Bone marrow (tissue), 2 donors: Measurements from ENCODE around the gene CTCF.

Experiments
- DNase-seq, 2 donors: peaks; one replicate each; lab custom pipeline; 2025; lab: John Stamatoyannopoulos, UW

Gene CTCF

GRCh38 chr16:67652578-67653127, 90.3 kb downstream of the CTCF start:
- no peak for DNase-seq

DNA sequence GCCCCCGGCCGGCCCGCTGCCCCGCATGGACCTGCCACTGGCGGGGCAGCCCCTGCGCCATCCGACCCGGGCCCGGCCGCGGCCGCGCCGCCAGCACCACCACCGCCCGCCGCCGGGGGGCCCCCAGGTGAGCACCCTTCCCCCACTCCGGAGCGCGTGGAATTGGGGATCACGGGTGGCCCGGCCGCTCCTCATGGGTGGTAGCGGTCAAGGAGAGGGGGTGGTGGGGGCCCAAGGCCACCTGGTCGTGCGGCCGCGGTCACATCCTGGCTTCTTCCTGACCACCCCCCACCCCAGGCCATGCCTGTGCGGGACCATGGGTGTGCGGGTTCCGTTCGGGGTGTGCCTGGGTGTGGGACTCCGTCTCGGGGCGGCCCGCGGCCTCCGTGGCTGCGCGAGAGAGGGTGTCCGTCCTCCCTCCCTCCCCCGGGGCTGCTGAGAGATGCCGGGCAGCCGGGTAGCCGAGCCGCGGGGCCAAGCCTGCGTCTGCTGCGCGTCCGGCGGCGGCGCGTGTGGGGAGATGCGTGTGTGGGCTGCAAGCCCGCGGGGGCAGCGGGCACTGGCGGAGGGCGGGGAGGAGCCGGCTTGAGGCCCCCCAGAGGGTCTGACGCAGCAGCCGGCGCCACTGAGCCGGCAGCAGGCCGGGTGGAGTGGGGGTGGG, 90.9 kb downstream of the CTCF start:
- no peak for DNase-seq

- DNase-seq, result no peak
These were observed 91.6 kb downstream of the CTCF start for GRCh38 chr16:67653789-67654402.

DNA sequence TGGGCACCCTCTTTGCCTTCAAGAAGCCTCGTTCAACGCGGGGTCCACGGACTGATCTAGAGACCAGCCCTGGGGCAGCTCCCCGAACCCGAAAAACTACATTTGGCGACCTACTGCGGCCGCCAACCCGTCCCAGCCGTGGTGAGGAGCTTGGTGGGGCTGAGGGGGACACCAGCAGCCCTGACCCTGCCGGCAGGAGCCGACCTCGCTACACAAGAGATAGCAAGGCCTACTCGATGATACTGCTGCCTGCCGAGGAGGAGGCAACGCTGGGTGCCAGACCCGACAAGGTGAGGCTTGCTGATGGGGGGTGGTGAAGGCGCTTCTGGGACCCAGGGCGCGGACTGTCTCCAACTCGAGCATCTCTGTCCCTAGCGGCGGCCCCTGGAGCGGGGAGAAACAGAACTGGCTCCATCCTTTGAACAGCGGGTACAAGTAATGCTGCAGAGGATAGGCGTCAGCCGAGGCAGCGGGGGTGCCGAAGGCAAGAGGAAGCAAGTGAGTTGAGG, 92.1 kb downstream of the CTCF start:
- DNase-seq, result no peak

DNA sequence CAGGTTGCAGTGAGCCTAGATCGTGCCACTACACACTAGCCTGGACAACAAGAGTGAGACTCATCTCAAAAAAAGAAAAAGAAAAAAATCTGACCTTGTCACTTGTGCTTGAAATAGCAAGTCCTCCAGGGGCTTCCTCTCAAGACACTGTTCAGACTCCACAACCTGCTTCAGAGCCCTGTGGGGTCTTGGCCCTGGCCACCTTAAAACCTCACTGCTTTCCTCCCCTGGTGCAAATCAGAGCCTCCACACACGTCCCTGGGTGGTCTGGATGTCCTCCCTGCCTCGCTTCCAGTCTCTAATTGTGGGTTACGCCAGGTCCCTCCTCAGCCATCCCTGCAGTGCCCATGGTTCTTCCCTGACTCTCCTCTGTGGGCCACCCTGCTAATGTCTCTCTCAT, 93.0 kb downstream of the CTCF start:
- DNase-seq, result no peak

GRCh38 chr16:67656344-67657016, 94.2 kb downstream of the CTCF start:
- no peak for DNase-seq

DNA sequence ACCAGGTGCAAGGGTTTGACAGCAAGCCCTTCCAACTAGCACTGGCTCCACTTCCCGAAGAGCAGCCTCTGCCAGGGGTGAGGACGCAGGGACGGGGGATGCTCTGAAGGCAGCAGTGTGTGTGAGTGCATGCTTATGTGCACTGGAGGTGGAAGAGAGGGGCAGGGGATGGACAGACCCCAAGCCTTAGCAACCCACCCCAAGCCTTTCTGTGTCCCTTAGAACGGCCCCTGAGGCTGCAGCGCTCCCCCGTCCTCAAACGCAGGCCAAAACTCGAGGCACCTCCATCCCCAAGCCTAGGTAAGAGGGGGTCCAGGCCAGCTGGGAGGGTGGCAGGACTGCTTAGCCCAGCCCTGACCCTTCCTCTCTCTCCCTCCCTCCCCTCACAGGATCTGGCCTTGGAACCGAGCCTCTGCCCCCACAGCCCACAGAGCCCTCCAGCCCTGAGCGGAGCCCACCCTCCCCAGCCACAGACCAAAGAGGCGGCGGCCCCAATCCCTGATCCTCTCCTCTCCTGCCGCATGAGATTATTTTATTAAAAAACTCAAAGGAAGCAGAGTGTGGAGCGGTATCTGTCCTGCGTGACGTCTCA, 94.8 kb downstream of the CTCF start:
- DNase-seq, result no peak

DNA sequence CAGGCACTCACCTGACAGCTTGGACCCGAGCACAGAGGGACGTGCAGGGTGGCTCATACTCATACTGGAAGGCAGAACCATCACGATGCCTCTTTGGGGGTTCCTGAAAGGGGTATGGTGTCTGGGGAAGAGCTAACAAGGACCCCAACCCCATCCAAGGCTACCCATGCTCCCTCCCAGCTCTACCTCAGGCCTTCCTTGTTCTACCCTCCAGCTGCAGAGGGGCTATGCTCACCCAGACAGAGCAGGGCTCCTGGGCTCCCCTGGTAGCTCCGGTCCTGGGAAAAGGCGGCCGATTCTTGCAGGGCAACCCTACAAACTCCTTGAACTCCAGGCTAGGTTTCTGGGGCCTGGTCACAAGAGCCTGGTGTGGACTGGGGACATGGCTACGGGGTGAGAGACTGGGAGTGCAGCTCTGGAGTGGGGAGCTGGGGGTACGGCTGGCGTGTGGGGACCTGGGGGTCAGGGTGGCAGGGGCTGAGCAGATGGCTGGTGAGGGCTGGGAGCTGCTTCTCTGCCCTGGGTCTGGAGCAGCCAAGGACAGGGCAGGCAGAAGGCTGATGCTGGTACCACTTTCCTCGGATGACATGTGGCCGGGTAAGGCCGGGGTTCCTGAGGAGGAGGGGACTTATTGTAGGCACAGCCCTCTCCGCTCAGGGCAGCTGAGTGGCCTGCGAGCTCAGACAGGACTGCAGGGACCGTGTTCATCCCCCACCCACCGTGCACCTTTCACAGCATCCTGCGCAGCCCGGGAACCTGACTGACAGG, 95.6 kb downstream of the CTCF start:
- no peak for DNase-seq

GRCh38 chr16:67658849-67659674, 96.7 kb downstream of the CTCF start:
- DNase-seq, result no peak

GRCh38 chr16:67659675-67660563, 97.6 kb downstream of the CTCF start, which contains the start of gene ACD:
Gene ACD, minus strand, starts transcription at chr16:67660260. Its CDS starts 40 bp downstream, at chr16:67660220.
- peak; percentile 77 to 88 for DNase-seq

- DNase-seq, result peak; percentile 85 to 90
These were observed 98.3 kb downstream of the CTCF start, which contains the start of gene PARD6A for GRCh38 chr16:67660564-67661028. Gene PARD6A, plus strand, starts transcription at chr16:67660960. Its CDS starts 79 bp downstream, at chr16:67661039.

DNA sequence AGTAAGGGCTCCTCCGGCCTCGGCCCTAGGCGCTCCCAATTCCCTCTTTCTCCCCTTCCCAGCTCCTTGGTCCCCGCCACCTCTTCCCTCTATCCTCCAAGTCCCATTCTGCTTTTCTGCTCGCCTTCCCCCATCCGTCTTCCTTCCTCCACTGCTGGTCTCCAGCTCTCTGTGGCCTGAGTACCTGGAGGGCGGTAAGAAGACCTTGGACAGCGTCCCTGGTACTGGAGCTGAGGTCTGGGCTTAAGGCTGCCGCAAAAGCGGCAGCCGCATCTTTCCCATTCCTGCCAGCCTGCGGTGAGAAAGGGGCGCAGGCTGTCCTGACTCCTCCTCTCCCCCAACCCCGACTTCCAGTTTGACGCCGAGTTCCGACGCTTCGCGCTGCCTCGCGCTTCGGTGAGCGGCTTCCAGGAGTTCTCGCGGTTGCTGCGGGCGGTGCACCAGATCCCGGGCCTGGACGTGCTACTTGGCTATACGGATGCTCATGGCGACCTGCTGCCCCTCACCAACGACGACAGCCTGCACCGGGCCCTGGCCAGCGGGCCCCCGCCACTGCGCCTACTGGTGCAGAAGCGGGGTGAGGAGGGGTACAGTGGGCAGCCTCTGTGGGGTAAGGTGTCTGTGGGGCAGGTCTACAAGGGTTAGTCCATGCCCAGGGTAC, 98.9 kb downstream of the CTCF start:
- peak in 1 of 2 donors; percentile 28 for DNase-seq

DNA sequence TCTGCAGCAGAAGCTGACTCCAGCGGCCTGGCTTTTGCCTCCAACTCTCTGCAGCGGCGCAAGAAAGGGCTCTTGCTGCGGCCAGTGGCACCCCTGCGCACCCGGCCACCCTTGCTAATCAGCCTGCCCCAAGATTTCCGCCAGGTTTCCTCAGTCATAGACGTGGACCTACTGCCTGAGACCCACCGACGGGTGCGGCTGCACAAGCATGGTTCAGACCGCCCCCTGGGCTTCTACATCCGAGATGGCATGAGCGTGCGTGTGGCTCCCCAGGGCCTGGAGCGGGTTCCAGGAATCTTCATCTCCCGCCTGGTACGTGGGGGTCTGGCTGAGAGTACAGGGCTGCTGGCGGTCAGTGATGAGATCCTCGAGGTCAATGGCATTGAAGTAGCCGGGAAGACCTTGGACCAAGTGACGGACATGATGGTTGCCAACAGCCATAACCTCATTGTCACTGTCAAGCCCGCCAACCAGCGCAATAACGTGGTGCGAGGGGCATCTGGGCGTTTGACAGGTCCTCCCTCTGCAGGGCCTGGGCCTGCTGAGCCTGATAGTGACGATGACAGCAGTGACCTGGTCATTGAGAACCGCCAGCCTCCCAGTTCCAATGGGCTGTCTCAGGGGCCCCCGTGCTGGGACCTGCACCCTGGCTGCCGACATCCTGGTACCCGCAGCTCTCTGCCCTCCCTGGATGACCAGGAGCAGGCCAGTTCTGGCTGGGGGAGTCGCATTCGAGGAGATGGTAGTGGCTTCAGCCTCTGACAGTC, 99.7 kb downstream of the CTCF start:
- DNase-seq, result no peak

DNA sequence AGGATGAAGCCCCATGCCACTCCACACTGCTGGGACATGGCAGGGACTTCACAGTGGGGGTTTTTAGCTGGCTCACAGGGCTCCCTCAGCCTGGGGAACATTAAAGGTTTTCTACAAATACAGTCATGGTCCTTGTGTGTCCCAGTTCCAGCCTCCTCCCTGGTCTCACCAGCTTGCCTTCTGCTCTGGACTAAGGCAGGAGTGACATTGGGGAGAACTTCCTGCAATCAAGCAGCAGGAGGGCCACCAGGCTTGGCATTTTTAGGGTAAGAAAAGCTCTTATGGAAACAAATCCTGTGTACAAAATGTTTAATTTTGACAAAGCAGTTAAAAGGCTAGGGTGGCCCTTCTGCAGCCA, 100.3 kb downstream of the CTCF start:
- no peak for DNase-seq

GRCh38 chr16:67663151-67663876, 101.0 kb downstream of the CTCF start:
- no peak for DNase-seq

- DNase-seq, result no peak
These were observed 101.5 kb downstream of the CTCF start for GRCh38 chr16:67663877-67664222.

DNA sequence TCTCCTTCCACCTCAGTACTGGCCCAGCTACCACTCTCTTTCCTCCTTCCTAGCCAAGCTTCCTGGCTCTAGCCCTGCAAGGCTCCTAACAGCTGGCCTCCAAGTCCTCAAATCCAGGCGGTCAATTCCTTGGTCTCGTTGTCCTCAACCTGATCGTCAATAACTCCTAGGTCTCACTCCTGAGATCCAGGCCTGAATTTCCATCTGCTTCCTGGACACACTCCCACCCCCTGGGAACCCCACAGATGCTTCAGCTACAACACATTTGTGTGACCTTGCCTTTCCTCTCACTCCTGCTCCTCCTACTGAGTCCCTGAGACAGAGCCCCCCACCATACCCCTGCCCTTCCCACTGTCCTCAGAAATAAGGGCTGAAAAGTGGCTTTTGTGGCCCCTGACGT, 101.9 kb downstream of the CTCF start:
- DNase-seq, result no peak

- DNase-seq, result no peak
These were observed 102.5 kb downstream of the CTCF start for GRCh38 chr16:67664871-67665270.
